Stimulated activated naive B cell treated with anti-CD40 and anti-IgM and Interleukin-4, amounts not matched to agents 10 μg/mL and 1 μg/mL and 100 μg/mL, for 72 hours (primary cell): Measurements from ENCODE around the gene PSAP.

Source experiments
- ATAC-seq, 2 donors: fragments of 150-1000 bp; cut with Tn5 transposase; replicated peaks; 2 replicates each; pipeline ENCODE4 v1.10.0; 2021; ENCODE audit warnings: moderate library complexity in 1 of 2
- DNase-seq: peaks from one replicate; pipeline ENCODE4 v3.0.0; 2021
- H3K27ac Mint-ChIP-seq: one replicate; pipeline ENCODE4 v1.8.0; 2022; ENCODE audit warnings: mild to moderate bottlenecking, mixed read lengths
- H3K27me3 Mint-ChIP-seq, 2 donors: one replicate each; pipeline ENCODE4 v1.8.0; 2022; ENCODE audit warnings: mixed read lengths in 2 of 2
- H3K36me3 Mint-ChIP-seq, 2 donors: one replicate each; pipeline ENCODE4 v1.8.0; 2022; ENCODE audit warnings: mixed read lengths in 2 of 2, mild to moderate bottlenecking in 1 of 2
- H3K4me1 Mint-ChIP-seq, 2 donors: one replicate each; pipeline ENCODE4 v1.8.0; 2022; ENCODE audit warnings: mixed read lengths in 2 of 2, mild to moderate bottlenecking in 1 of 2
- H3K4me3 Mint-ChIP-seq, 2 donors: one replicate each; pipeline ENCODE4 v1.8.0; 2022; ENCODE audit warnings: mild to moderate bottlenecking in 2 of 2, mixed read lengths in 2 of 2, moderate library complexity in 1 of 2
- H3K9me3 Mint-ChIP-seq, 2 donors: one replicate each; pipeline ENCODE4 v1.8.0; 2022; ENCODE audit warnings: mixed read lengths in 2 of 2, mild to moderate bottlenecking in 1 of 2

Gene PSAP

GRCh38 chr10:71819985-71820384, 31.1 kb downstream of the PSAP start:
- ATAC-seq (no peak), DNase-seq (no peak)
- Mint-ChIP-seq H3K4me1 (peaks cover 0 to 7% of the 10 kb centered on the region in 2 donors), H3K4me3 (no peak overlapping the region), H3K36me3 (peaks cover 71 to 79% of the 10 kb centered on the region in 2 donors), H3K27me3 (no peaks in the 10 kb centered on the region), H3K27ac (no peak overlapping the region), H3K9me3 (no peaks in the 10 kb centered on the region)

- H3K27ac Mint-ChIP-seq: no peak overlapping the region
- H3K9me3 Mint-ChIP-seq: no peaks in the 10 kb centered on the region
- peaks cover 0 to 7% of the 10 kb centered on the region in 2 donors for H3K4me1 Mint-ChIP-seq
- ATAC-seq (no peak), DNase-seq (no peak)
- H3K4me3 Mint-ChIP-seq: no peak overlapping the region
- peaks cover 76 to 81% of the 10 kb centered on the region in 2 donors for H3K36me3 Mint-ChIP-seq
- H3K27me3 Mint-ChIP-seq: no peaks in the 10 kb centered on the region
These were observed 31.6 kb downstream of the PSAP start for GRCh38 chr10:71819441-71819861.

GRCh38 chr10:71818674-71819260, 32.3 kb downstream of the PSAP start:
- H3K4me3 Mint-ChIP-seq: no peak overlapping the region
- peaks cover 0 to 7% of the 10 kb centered on the region in 2 donors for H3K4me1 Mint-ChIP-seq
- peaks cover 76 to 78% of the 10 kb centered on the region in 2 donors for H3K36me3 Mint-ChIP-seq
- no peaks in the 10 kb centered on the region for H3K9me3 Mint-ChIP-seq
- H3K27ac Mint-ChIP-seq: no peak overlapping the region
- DNase-seq: no peak
- H3K27me3 Mint-ChIP-seq: no peaks in the 10 kb centered on the region
- ATAC-seq: no peak

DNA sequence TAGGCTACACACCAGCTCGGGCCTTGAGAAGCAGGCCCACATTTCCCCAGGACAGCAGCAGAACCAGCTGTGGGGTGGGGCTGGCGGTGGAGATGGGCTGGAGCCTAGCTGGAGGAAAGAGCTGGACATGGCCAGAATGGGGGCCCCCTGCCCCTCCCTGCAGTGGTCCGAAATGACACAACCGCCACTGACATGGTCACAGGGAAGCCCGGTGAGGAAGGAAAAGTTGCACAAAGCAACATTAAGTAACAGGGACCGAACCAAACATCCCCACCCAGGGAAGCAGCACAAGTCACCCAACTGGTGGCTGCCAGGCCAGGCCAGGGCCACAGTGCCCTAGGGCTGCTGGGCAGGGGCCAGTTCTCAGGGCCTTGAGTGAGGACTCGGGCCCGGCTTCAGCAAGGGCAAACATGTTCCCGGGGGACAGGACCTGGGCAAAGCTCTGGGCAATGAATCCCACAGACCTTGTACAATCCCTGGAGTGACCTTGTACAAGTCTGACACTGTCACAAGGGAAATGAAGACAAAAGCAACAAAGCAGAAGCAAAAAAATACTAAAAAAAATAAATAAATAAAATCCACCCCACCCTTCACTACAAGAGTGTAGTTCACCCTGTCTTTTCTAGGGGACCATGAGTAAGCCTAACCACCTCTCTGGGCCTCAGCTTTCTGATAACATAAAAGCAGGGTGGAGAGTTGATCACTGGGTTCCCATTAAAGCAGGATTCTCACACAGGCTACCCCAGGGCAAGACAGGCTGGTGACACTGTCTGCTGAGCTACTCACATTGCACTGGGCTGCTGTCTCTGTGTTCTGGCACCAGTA, 33.0 kb downstream of the PSAP start:
- no peaks in the 10 kb centered on the region for H3K9me3 Mint-ChIP-seq
- no peak overlapping the region for H3K4me3 Mint-ChIP-seq
- H3K4me1 Mint-ChIP-seq: peaks cover 0 to 7% of the 10 kb centered on the region in 2 donors
- ATAC-seq: no peak
- no peak overlapping the region for H3K27ac Mint-ChIP-seq
- no peaks in the 10 kb centered on the region for H3K27me3 Mint-ChIP-seq
- H3K36me3 Mint-ChIP-seq: peaks cover 75 to 77% of the 10 kb centered on the region in 2 donors
- no peak for DNase-seq

DNA sequence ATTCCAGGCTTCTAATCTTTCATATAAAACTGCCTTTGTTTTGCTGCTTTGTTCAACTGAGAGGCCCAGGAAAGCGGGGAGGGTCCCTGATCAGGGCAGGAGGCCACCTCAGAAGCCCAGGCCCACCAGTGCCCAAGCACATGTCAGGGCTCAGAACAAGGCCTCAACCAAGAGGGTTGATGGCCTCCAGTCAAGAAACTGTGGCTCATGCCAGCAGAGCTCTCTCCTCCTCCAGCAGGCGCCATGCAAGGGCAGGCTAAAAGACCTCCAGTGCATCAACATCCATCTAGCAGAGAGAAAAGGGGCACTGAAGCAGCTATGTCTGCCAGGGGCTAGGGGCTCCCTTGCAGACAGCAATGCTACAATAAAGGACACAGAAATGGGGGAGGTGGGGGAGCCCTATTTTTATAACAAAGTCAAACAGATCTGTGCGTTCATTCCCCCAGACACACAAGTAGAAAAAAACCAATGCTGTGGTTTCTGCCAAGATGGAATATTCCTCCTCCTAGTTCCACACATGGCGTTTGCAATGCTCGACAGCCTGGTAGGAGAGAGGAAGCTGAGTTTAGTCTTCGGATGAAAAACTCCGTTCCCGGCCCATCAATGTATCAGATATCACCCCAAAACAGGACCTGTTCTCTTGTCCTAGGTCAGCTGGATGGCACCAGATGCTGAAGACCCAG, 34.0 kb downstream of the PSAP start:
- H3K4me1 Mint-ChIP-seq: peaks cover 1 to 7% of the 10 kb centered on the region in 2 donors
- H3K9me3 Mint-ChIP-seq: no peaks in the 10 kb centered on the region
- DNase-seq (no peak), ATAC-seq (no peak)
- no peak overlapping the region for H3K27ac Mint-ChIP-seq
- peaks cover 74% of the 10 kb centered on the region in 2 donors for H3K36me3 Mint-ChIP-seq
- no peaks in the 10 kb centered on the region for H3K27me3 Mint-ChIP-seq
- H3K4me3 Mint-ChIP-seq: no peak overlapping the region

- ATAC-seq: no peak
- Mint-ChIP-seq H3K4me1 (peaks cover 1 to 2% of the 10 kb centered on the region in 2 donors), H3K9me3 (no peaks in the 10 kb centered on the region), H3K27ac (no peak overlapping the region), H3K4me3 (no peak overlapping the region), H3K36me3 (peaks cover 68% of the 10 kb centered on the region in 2 donors), H3K27me3 (no peaks in the 10 kb centered on the region)
- no peak for DNase-seq
These were observed 34.6 kb downstream of the PSAP start for GRCh38 chr10:71816421-71816851.

DNA sequence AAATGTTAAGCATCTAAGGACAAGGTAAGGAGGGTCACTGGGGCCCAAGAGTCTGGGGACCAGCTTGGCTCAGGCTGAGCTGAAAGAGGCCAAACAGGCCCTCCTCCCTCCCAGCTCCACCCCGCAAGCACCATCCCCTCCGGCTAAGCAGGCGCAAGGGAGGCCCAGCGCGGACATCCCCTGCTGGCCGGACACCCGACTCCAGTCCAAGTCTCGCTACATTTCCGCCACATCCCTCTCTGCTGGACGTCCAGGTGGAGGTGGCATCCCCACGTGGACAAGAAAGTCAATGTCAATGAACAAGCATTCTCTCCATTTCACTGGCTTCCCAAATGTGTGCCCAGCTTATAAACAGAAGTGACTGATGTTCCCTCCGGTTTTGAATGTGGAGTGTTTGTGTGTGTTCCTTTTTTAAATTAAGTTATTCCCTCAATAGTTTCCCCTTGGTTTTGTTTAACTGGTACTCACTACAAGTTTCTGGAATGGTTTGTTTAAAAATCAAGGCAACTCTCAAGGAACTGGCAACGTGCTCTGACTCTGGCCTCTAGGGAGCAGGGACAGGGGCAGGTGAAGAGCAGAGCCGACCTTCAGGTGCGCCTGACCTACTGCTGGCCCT, 35.4 kb downstream of the PSAP start:
- ATAC-seq (no peak), DNase-seq (no peak)
- H3K4me3 Mint-ChIP-seq: no peak overlapping the region
- no peaks in the 10 kb centered on the region for H3K27me3 Mint-ChIP-seq
- H3K36me3 Mint-ChIP-seq: peaks cover 61 to 62% of the 10 kb centered on the region in 2 donors
- H3K4me1 Mint-ChIP-seq: peaks cover 0 to 2% of the 10 kb centered on the region in 2 donors
- H3K9me3 Mint-ChIP-seq: no peaks in the 10 kb centered on the region
- H3K27ac Mint-ChIP-seq: no peak overlapping the region

DNA sequence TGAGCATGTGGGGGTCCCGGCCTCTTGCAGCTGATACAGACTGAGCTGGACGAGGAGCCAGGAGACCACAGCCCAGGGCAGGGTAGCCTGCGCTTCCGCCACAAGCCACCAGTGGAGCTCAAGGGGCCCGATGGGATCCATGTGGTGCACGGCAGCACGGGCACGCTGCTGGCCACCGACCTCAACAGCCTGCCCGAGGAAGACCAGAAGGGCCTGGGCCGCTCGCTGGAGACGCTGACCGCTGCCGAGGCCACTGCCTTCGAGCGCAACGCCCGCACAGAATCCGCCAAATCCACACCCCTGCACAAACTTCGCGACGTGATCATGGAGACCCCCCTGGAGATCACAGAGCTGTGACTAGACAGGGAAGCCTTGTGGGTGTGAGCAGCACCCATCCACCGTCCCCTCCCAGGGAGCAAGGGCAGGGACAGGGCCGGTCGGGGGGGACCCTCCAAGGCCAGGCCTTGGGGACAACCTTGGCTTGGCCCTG, 36.1 kb downstream of the PSAP start:
- Mint-ChIP-seq H3K36me3 (peaks cover 56 to 58% of the 10 kb centered on the region in 2 donors), H3K9me3 (no peaks in the 10 kb centered on the region), H3K4me1 (peaks cover 0 to 2% of the 10 kb centered on the region in 2 donors), H3K27me3 (peaks cover 0 to under 1% of the 10 kb centered on the region in 2 donors), H3K4me3 (no peak overlapping the region), H3K27ac (no peak overlapping the region)
- ATAC-seq (no peak), DNase-seq (no peak)

- Mint-ChIP-seq H3K36me3 (peaks cover 41 to 42% of the 10 kb centered on the region in 2 donors), H3K27me3 (peaks cover 8 to 16% of the 10 kb centered on the region in 2 donors), H3K4me3 (no peak overlapping the region), H3K27ac (no peak overlapping the region), H3K9me3 (no peaks in the 10 kb centered on the region), H3K4me1 (peaks cover 0 to 2% of the 10 kb centered on the region in 2 donors)
- ATAC-seq (no peak), DNase-seq (no peak)
These were observed 38.0 kb downstream of the PSAP start for GRCh38 chr10:71812913-71813590.

- Mint-ChIP-seq H3K4me3 (no peak overlapping the region), H3K36me3 (peaks cover 33 to 34% of the 10 kb centered on the region in 2 donors), H3K27ac (peak overlapping the region; percentile 38), H3K9me3 (no peaks in the 10 kb centered on the region), H3K4me1 (peaks cover 0 to 2% of the 10 kb centered on the region in 2 donors), H3K27me3 (peaks cover 8 to 23% of the 10 kb centered on the region in 2 donors)
- peak; percentile 95 for ATAC-seq
- peak; percentile 57 for DNase-seq
These were observed 38.8 kb downstream of the PSAP start for GRCh38 chr10:71812016-71812912.

DNA sequence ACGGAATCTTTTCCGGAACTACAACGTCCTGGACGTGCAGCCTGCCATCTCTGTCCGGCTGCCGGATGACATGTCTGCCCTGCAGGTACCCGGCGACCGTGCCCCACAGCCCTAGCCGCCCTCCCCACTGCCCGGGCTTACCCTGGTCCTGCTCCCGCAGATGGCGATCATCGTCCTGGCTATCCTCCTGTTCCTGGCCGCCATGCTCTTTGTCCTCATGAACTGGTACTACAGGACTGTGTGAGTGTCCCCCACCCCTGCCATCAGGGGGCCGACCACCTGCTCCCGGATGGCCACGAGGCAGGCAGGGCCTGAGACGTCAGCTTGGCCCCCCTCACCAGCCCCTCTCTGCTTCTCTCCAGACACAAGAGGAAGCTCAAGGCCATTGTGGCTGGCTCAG, 39.7 kb downstream of the PSAP start:
- DNase-seq: no peak
- ATAC-seq: no peak
- H3K4me3 Mint-ChIP-seq: no peak overlapping the region
- H3K4me1 Mint-ChIP-seq: peaks cover 0 to 2% of the 10 kb centered on the region in 2 donors
- H3K27ac Mint-ChIP-seq: no peak overlapping the region
- peaks cover 8 to 29% of the 10 kb centered on the region in 2 donors for H3K27me3 Mint-ChIP-seq
- H3K36me3 Mint-ChIP-seq: peaks cover 25 to 26% of the 10 kb centered on the region in 2 donors
- no peaks in the 10 kb centered on the region for H3K9me3 Mint-ChIP-seq

DNA sequence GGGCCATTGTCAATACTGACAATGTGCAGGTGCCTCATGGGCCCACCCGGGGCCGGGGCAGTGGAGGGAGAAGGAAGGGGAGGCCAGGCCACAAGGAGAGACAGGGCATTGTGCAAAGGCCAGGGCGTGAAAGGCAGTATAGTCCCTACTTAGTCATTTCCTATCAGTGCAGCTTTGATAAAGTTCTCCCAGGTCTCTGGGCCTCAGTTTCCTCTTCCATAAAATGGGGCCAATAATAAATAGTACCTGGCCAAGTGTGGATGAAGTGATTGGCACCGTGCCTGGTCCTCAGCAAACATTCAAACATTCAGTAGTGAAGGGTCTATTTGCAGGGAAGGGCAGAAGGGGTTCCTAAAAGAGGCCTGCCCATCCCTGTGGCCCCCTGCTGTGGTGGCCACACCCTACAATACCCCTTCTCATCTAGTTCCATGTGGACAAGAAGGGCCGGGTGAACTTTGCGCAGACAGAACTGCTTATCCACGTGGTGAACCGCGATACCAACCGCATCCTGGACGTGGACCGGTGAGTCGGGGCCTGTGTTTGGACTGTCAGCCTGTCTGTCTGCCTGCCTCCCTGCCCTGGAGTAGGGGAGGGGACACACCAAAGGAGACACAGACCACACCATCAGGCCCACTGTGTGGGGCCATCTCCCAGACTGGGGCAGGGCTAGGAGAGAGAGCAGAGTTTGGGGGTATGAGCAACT, 40.9 kb downstream of the PSAP start:
- peaks cover 0 to 4% of the 10 kb centered on the region in 2 donors for H3K4me1 Mint-ChIP-seq
- no peak for DNase-seq
- no peak overlapping the region for H3K27ac Mint-ChIP-seq
- ATAC-seq: no peak
- H3K36me3 Mint-ChIP-seq: peaks cover 13 to 15% of the 10 kb centered on the region in 2 donors
- peaks cover 12 to 32% of the 10 kb centered on the region in 2 donors for H3K27me3 Mint-ChIP-seq
- H3K9me3 Mint-ChIP-seq: no peaks in the 10 kb centered on the region
- no peak overlapping the region for H3K4me3 Mint-ChIP-seq
